Activated CD4-positive, alpha-beta T cell treated with anti-CD3 and anti-CD28 coated beads for 4 hours (primary cell): ENCODE measurements around the gene MASP1.
"Not testable (repeated sequence)": the region's sequence is repeated elsewhere in the genome, so short reads cannot be mapped to it uniquely, and the experiment has no call there.

Experiments
- DNase-seq, 2 donors: peaks; one replicate each; pipeline ENCODE4 v3.0.0-alpha.2; 2020

Gene MASP1

GRCh38 chr3:187222801-187223200, 68.7 kb downstream of the MASP1 start:
- no peak for DNase-seq

- DNase-seq: no peak
Measured at GRCh38 chr3:187215460-187215859, 76.1 kb downstream of the MASP1 start.

- DNase-seq: no peak
Measured at GRCh38 chr3:187213616-187214015, 77.9 kb downstream of the MASP1 start.

DNA sequence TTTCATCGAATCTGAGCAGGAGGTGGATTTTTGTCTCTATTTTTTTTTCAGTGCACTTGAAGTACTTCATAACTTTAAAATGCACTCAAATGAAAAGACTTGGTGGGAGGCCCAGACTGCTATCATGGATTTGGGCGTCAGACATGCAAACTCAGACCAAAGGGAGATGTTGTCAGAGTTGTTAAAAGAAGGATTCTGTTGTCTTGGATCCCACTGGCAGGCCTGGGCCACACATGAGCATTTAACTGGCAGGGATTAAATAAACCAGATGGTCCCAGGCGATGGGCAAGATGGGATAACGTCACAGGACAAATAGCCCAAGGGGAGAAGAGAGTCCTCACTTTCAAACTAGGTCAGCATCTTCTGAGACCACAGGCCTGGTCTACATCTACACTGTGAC, 78.8 kb downstream of the MASP1 start:
- no peak for DNase-seq

GRCh38 chr3:187212196-187212545, 79.4 kb downstream of the MASP1 start:
- DNase-seq: no peak

DNA sequence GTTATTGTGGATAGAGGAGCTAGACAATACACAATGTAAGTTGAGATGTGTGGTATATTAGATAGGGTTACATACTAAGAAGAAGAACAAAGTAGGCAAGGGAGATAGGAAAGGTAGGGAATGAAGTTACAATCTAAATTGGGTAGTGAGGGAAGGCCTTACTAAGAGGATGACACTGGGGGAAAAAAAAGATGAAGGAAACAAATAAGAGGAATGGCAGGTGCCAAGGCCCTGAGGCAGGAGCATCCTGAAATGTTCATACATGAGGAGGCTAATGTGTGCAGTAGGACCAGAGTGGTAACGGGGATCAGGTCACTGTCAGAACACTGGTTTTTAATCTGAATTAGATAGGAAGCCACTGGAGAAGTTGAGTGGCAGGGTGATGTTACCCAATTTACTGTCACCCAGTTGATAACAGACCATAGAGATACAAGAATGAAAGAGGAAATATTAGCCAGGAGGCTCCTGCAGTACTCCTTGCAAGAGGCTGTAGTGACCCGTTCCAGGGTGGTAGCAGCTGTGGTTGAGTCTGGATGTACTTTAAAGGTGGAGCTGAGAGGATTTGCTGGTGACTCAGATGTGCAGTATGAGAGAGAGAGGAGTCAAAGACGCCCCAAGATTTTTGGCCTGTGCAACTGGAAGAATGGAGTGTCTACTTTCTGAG, 79.9 kb downstream of the MASP1 start:
- DNase-seq: no peak

DNA sequence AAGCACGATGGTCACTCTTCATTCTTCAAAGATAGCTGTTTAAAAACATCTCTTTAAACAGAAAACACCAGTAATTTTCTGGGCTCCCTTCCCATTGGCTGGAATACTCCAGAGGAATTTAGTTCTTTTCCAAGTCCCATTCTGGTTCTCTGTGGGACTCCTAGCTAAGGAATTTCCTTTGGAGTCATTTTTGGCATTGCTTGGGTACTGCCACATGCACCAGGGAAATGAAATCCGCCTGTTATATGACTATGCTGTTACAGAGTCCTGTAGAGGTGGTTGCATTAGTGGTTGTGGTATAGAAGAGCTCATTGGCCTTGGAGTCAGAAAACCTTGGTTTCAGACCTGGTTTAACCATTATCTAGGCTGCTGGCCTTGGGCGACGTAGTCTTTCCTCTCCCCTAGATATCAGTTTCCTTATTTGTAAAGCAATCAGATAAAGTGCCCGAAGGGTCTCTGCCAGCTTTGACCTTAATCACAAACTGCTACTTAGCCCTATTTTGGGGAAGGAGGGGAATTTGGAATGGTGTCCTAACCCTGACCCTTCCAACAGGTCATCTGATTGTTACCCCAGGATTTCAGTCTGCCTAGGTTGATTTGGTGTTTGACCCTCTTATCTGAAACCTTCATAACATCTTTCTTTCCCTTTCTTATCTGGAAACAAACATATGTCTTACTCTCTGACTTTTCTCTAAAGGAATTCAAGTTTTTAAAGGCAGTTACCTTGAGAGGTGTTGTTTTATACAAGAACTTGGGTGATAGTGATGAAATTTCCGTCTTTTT, 80.8 kb downstream of the MASP1 start:
- no peak for DNase-seq

- DNase-seq: no peak
Measured at GRCh38 chr3:187210091-187210490, 81.4 kb downstream of the MASP1 start.

- no peak for DNase-seq
Measured at GRCh38 chr3:187209491-187209890, 82.0 kb downstream of the MASP1 start.

GRCh38 chr3:187208159-187208558, 83.4 kb downstream of the MASP1 start:
- DNase-seq: no peak

DNA sequence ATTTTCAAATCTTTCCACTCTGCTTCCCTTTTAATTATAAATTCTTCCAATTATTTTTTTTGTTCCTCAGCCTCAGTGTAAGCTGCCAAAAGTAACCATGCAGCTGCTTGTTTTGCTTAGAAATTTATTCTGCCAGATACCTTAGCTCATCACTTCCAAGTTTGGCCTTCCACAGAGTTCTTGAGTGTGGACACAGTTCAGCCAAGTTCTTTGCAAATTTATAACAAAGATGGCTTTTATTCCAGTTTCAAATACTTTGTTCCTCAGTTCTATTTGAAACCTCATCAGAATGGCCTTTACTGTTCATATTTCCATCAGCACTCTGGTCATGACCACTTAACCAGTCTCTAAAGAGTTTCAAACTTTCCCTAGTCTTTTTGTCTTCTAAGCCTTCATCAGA, 83.9 kb downstream of the MASP1 start:
- DNase-seq: no peak

DNA sequence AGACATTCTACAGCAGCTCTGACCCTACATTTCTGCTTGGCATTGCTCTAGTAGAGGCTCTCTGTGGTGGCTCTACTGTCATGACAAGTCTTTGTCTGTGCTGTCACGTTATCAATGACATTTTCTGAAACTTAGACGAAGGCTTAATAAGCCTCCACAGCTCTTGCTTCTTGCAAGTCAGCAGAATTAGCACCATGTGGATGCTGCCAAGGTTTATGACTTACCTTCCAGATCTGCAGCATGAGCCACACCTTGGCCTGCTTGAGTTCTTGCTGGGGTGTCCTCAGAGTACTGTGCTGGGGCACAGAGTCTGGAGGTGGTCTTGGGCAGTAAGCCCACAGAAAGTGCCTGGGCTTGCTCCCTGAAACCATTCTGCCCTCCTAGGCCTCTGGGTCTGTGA, 84.5 kb downstream of the MASP1 start:
- no peak for DNase-seq

DNA sequence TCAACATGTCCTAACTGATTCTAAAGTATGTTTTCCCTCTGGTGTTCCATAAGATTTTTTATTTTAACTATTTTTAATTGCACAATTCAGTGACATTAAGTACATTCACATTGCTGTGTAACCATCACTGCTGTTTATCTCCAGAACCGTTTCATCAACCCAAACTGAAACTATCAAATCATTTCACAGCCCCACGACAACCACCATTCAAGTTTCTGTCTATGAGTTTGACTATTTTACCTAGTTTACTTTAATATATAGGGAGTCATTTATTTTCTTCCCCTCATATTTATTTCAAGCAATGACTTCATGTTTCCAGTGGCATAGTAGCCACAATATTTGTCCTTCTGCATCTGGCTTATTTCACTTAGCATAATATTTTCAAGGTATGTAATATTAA, 85.9 kb downstream of the MASP1 start:
- DNase-seq: no peak

DNA sequence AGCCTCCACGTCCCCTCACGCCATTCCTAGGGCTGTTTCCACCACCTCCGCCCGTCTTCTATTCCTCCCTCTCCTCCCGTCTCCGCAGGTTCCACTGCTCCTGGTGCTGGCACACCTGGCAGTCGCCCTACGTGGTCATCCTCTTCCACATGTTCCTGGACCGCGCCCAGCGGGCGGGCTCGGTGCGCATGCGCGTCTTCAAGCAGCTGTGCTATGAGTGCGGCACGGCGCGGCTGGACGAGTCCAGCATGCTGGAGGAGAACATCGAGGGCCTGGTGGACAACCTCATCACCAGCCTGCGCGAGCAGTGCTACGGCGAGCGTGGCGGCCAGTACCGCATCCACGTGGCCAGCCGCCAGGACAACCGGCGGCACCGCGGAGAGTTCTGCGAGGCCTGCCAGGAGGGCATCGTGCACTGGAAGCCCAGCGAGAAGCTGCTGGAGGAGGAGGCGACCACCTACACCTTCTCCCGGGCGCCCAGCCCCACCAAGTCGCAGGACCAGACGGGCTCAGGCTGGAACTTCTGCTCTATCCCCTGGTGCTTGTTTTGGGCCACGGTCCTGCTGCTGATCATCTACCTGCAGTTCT, 92.0 kb downstream of the MASP1 start:
- DNase-seq: not testable (repeated sequence)

DNA sequence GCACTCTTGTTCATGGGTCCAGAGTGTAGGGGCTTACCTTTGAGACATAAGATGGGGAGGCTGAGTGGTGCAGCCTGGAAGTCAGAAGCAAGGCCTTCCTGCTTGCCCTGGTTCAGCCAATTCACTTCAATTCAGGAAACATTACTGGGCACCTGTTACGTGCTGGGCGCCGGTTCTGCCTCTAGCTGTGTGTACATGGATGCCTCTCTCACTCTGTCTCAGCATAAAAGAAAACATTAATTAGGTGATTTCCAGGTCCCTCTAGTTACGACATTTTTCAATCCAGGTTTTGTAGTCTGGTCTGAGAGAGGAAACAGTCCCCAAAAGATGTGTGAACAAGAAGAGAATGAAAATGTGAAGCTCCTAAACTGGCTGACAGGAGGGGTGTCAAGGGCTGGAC, 93.0 kb downstream of the MASP1 start:
- DNase-seq: no peak

DNA sequence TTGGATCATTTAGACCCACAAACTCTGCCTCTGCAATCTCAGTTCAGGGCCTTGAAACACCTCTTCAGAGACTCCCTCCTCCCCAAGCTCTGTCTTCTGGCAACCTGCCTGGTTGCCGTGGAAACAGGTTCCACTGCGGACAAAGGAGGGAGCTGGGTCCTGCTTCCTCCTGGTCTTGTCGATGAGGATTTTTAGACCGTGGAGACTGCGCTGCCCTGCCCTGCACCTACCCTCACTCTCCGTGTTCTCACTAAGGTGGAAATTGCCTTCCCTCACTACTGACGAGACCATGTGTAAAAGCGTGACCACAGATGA, 94.2 kb downstream of the MASP1 start, which contains the start of gene RTP1:
Gene RTP1, plus strand, starts transcription at position 152 of the 315 bp plus-strand sequence. Its CDS starts 30 bp downstream, at position 182.
- no peak for DNase-seq

GRCh38 chr3:187196573-187197334, 94.8 kb downstream of the MASP1 start:
- DNase-seq: no peak

DNA sequence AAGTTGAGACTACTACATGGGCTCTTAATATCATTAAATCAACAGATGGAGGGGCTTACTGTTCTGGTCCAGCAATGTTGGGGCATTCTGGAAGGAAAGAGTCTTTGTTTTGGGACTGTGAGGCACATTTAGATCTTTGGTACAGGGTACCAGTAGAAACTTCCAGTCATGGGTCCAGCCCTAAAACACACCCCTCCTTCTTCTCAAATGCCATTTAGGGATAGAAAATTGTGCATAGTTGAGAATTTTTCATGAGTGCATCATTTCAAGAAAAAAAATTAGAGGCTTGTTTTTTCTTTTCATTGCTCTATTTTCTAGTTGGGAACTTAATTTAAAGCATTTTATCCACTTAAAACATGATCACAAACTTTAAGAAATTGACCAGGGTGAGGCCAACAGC, 98.4 kb downstream of the MASP1 start:
- no peak for DNase-seq

DNA sequence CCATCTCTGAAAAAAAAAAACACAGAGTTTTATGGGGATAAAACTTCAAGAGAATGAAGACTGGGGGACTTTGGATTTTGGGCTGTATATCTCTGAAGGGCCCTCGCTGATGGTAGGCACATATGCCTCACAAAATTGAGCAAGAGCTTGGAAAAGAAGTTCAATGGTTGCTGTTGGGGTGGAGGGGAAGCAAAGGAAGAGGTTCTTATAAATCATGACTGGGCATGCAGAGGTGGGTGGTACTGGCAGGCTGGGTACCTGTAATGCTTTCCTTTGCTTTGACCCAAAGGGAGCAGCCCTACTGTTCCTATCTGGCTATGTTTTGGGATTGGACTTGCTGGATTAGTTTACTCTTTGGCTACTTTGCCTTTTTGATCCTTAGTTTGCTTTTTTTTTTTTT, 100.3 kb downstream of the MASP1 start:
- no peak for DNase-seq

DNA sequence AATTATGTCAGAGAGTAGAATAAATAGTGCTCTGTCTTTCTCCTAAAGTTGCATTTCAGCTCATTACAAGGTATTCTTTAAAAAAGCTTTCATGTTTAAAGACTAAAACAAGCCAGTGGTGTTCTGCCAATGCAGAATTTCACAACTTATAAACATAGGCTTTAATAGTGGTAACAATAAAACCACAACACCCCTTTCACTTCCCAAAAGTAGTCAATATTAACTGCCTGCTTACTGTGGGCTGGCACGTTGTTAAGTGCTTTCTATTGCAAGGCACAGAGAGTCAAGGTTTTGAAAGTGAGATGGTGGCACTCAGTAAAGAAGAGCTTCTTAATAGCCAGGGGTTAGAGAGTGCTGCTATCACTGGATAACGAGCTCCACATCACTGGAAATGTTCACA, 102.6 kb downstream of the MASP1 start:
- no peak for DNase-seq

GRCh38 chr3:187186801-187187421, 104.6 kb downstream of the MASP1 start:
- DNase-seq: no peak

GRCh38 chr3:187186375-187186774, 105.2 kb downstream of the MASP1 start:
- DNase-seq: no peak

DNA sequence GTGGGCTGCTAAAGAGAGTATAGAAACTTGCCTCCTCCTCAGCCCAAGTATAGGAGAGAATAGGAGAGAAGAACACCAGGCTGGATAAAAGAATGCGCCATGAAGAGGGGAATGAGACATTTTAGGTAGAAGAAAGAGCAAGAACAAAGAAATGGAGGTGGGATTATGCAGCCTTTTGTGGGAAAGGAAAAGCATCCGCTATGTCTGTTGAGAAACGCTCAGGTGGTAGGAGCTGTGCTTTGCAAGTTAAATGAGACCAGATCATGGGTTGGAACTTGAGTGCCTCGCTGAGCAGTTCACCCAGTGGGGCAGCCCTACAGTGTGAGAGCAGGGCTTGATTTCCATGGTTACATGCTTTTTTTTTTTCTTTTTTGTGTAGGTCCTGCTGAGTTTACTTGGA, 105.8 kb downstream of the MASP1 start:
- DNase-seq: no peak
